HepG2 (cell line): Measurements from ENCODE around the gene ARHGAP32. TPM values are rescaled to one million over a fixed set of nuclear protein-coding genes. Genes with fewer than 3 reads are reported as not detected.

Experiments used
- ATAC-seq: fragments of 200-7000 bp; cut with Tn5 transposase; 3 replicates; pipeline ENCODE4 v1.9.1; 2020; ENCODE audit warnings: mild to moderate bottlenecking, moderate library complexity
- BruUV-seq: library from RNA; stranded (reverse); fragments of 400-500 nt; replicated peaks from 2 replicates; lab custom pipeline; 2021; lab: Mats Ljungman, UMichigan
- CTCF ChIA-PET: fragments of 300-600 bp; formaldehyde crosslinking; extraction: SDS; loops from one replicate; lab custom pipeline; 2021; ENCODE audit warnings: low total read pairs, inconsistent platforms, low intra/inter-chr PET ratio; lab: Yijun Ruan, JAX
- POLR2A ChIA-PET: fragments of 350-600 bp; sonication (Branson Sonifier 250); formaldehyde crosslinking; loops from one replicate; lab custom pipeline; 2020; ENCODE audit warnings: antibody characterized with exemption, inconsistent platforms; lab: Yijun Ruan, JAX
- DNase-seq: peaks from one replicate; pipeline ENCODE4 v3.0.0-alpha.2; 2015; ENCODE audit warnings: low spot score
- FAIRE-seq: peaks from 3 replicates; lab custom pipeline; 2011; peaks lifted over from hg19 to GRCh38; lab: Jason Lieb, UNC
- H2AFZ ChIP-seq: one replicate; pipeline ENCODE4 v1.6.1; 2011; ENCODE audit warnings: low read length, inconsistent platforms
- H3K27ac ChIP-seq: fragments of 300-600 bp; 3 replicates; pipeline ENCODE4 v1.8.0; 2011; ENCODE audit warnings: mixed run types, mild to moderate bottlenecking, mixed read lengths, low read length, inconsistent platforms; ENCODE audit not compliant: insufficient read depth; ENCODE audit errors: extremely low read length
- H3K27me3 ChIP-seq, 2 experiments: fragments of 200-600 bp in 1 of 2; 2 replicates in 1 of 2; 3 replicates in 1 of 2; pipeline versions ENCODE4 v1.6.0 to v1.8.0; 2011; ENCODE audit warnings: low read length in 2 of 2, mild to moderate bottlenecking in 2 of 2, moderate library complexity in 2 of 2, inconsistent platforms in 1 of 2; ENCODE audit not compliant: insufficient read depth in 2 of 2, control insufficient read depth in 1 of 2
- H3K36me3 ChIP-seq, 2 experiments: fragments of 200-600 bp in 1 of 2; replicated peaks in 1 of 2; 2 replicates in 1 of 2; 3 replicates in 1 of 2; pipeline versions ENCODE4 v1.5.1 to v1.8.0; 2011; ENCODE audit warnings: low read length in 2 of 2, inconsistent platforms in 1 of 2; ENCODE audit not compliant: insufficient read depth in 2 of 2, control insufficient read depth in 1 of 2
- H3K4me1 ChIP-seq: 2 replicates; pipeline ENCODE4 v1.5.1; 2012; ENCODE audit warnings: low read length, inconsistent platforms; ENCODE audit not compliant: insufficient read depth
- H3K4me2 ChIP-seq: 2 replicates; pipeline ENCODE4 v1.6.0; 2011; ENCODE audit warnings: low read depth, low read length, inconsistent platforms
- H3K4me3 ChIP-seq, 3 experiments: fragments of 200-600 bp in 1 of 3; sonication (generic), shearing (Covaris generic) in 1 of 3; replicated peaks in 1 of 3; 2 replicates each; pipeline ENCODE4 v1.5.1; 2011 to 2016; ENCODE audit warnings: low read length in 3 of 3, inconsistent platforms in 2 of 3, low read depth in 2 of 3, mild to moderate bottlenecking in 2 of 3, control low read depth in 1 of 3, mixed read lengths in 1 of 3; ENCODE audit not compliant: insufficient read depth in 1 of 3
- H3K79me2 ChIP-seq: one replicate; pipeline ENCODE4 v1.6.1; 2011; ENCODE audit warnings: low read length, inconsistent platforms; ENCODE audit not compliant: insufficient read depth
- H3K9ac ChIP-seq: 2 replicates; pipeline ENCODE4 v1.6.0; 2011; ENCODE audit warnings: mild to moderate bottlenecking, low read depth, low read length, inconsistent platforms; ENCODE audit not compliant: insufficient read depth
- H3K9me3 ChIP-seq: 2 replicates; pipeline ENCODE4 v1.5.1; 2012; ENCODE audit warnings: mild to moderate bottlenecking, low read length
- H4K20me1 ChIP-seq: 2 replicates; pipeline ENCODE4 v1.6.0; 2011; ENCODE audit warnings: inconsistent platforms, mild to moderate bottlenecking, low read length, moderate library complexity; ENCODE audit not compliant: insufficient read depth
- FOXJ3 ChIP-seq: sonication (generic); formaldehyde crosslinking; IDR thresholded peaks from 2 replicates; pipeline ENCODE4 v1.4.0; 2020; ENCODE audit warnings: missing genetic modification reagents, mild to moderate bottlenecking, borderline replicate concordance
- MAFF ChIP-seq: IDR thresholded peaks from 2 replicates; pipeline ENCODE4 v1.6.1; 2011; ENCODE audit warnings: low read depth, low read length, improper control_type of control experiment
- MAFK ChIP-seq, 2 experiments: IDR thresholded peaks in 1 of 2; conservative IDR thresholded peaks in 1 of 2; 2 replicates each; pipeline ENCODE4 v1.6.1; 2011; ENCODE audit warnings: improper control_type of control experiment in 2 of 2, low read length in 2 of 2
- PAX8 ChIP-seq: sonication (generic); formaldehyde crosslinking; IDR thresholded peaks from 2 replicates; pipeline ENCODE4 v1.8.0; 2022; ENCODE audit warnings: mild to moderate bottlenecking, missing genetic modification reagents, borderline replicate concordance
- POLR2A ChIP-seq, 2 experiments: IDR thresholded peaks; 2 replicates each; pipeline ENCODE4 v1.6.1; 2011; ENCODE audit warnings: low read depth in 2 of 2, low read length in 2 of 2, mild to moderate bottlenecking in 1 of 2, moderate library complexity in 1 of 2; ENCODE audit not compliant: insufficient read depth in 1 of 2
- ZNF616 ChIP-seq: sonication (generic); formaldehyde crosslinking; IDR thresholded peaks from 2 replicates; pipeline ENCODE4 v1.5.0; 2020; ENCODE audit warnings: low read depth, mild to moderate bottlenecking, missing genetic modification reagents
- WGBS: methylation state at CpG from one replicate; pipeline ENCODE4 v1.1.6; 2017; ENCODE audit warnings: low lambda C conversion rate; 5-methylcytosine and 5-hydroxymethylcytosine counted together
- in situ Hi-C: cut with HindIII; loops from 2 replicates; pipeline ENCODE4 v1.10.0; 2017; ENCODE audit warnings: low pct_unique_long_range_greater_than_20kb; ENCODE audit not compliant: extremely low pct_ligation_motif_present
- intact Hi-C: fragments of 100-400 bp; cut with micrococcal nuclease; formaldehyde crosslinking; loops from one replicate; pipeline ENCODE4 v1.10.0; 2022; ENCODE audit not compliant: unreplicated experiment
- polyA plus RNA-seq, 8 experiments: library from polyadenylated mRNA; depleted of rRNA in 3 of 8; stranded (reverse) in 7 of 8; unstranded in 1 of 8; fragments of >200 nt; fragmentation: Illumina TruSeq in 4 of 8; extraction: Trizol in 4 of 8; gene quantifications; 2 replicates each; pipeline versions ENCODE4 v1.2.1 to v1.2.3, GENCODE V29; 2011 to 2016; ENCODE audit warnings: low read depth in 4 of 8, missing spikeins in 1 of 8, mixed read lengths in 1 of 8; ENCODE audit not compliant: insufficient read depth in 1 of 8
- total RNA-seq, 5 experiments: library from RNA; depleted of rRNA; stranded (reverse); fragments of >200 nt; fragmentation: Illumina TruSeq; extraction: Trizol; gene quantifications; 2 replicates each; pipeline ENCODE4 v1.2.3, GENCODE V29; 2016; ENCODE audit warnings: low read depth in 1 of 5
- TF ChIP-seq, protein P1 (sequence below): sonication (generic); formaldehyde crosslinking; IDR thresholded peaks from 2 replicates; pipeline ENCODE4 v1.4.0; 2020; ENCODE audit warnings: missing genetic modification reagents
- TF ChIP-seq, protein P2 (sequence below): sonication (generic); formaldehyde crosslinking; IDR thresholded peaks from 2 replicates; pipeline ENCODE4 v1.9.0; 2021; ENCODE audit warnings: missing genetic modification reagents, borderline replicate concordance
- TF ChIP-seq, protein P3 (sequence below): sonication (generic); formaldehyde crosslinking; IDR thresholded peaks from 2 replicates; pipeline ENCODE4 v1.4.0; 2020; ENCODE audit warnings: low read depth, mild to moderate bottlenecking, missing genetic modification reagents

Gene ARHGAP32
- total and polyA plus RNA-seq, 2 of the 13 experiments (the other 11 are each of a cell fraction or from before 2014, with no cell fraction given) = 6.3 to 8.2 TPM

DNA sequence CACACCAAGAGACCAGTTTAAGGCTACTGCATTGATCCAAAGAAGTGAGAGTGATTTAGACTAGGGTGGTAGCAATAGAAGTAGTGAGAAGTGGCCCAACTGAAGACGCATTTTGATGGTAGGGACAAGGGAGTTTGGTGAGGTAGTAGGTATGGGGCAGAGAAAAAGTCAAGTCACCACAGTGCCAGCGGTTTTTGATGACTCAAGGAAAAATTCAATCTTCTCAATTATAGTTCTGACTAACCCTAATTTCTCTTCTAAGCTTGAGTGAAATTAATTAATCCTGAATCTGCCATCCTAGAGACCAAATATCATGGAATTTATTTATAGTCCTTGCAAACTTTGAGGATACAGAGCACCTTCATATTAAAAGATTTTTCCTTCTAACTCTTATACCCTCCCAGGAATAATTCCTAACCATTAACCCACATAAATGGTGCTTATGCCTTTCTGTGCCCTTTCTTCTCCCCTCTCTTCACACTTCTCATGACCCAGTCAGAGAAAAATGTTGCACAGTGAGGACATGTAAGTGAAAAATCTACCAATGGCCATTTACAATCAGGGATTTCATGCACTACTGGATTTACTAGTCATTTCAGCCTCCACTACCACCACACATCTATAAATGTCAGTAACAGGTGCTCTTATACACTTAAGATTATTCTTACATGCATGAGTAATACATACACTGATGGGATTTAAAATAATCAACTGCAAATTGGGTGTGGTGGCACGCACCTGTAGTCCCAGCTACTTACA is 45.9 kb upstream of the ARHGAP32 start:
- Histone ChIP-seq H3K4me1 (peaks cover 35% of the 10 kb centered on the region), H3K4me3 (no peak overlapping the region), H3K79me2 (peaks cover 12% of the 10 kb centered on the region)
- FAIRE-seq = no peak
- CTCF ChIA-PET = no interaction called here
- TF ChIP-seq ZNF616 (CRISPR knock-in tag) = no peak
- peak; percentile 76 for TF ChIP-seq MAFF
- peak; percentile 59 to 87 for TF ChIP-seq MAFK (conservative IDR thresholded peaks at IDR 0.05 in 1 of 2, IDR thresholded peaks at IDR 0.05 in 1 of 2; ENCODE audit: low read length in 2 of 2)
- TF ChIP-seq, all 625 proteins: peak for 2
- Histone ChIP-seq H3K9ac (no peak overlapping the region), H4K20me1 (no peaks in the 10 kb centered on the region), H2AFZ (no peak overlapping the region), H3K27me3 (no peaks in the 10 kb centered on the region), H3K36me3 (0 out of 5 replicates have a peak, but pooled peaks cover 0 to 3% of the 10 kb centered on the region in 2 experiments), H3K9me3 (no peaks in the 10 kb centered on the region), H3K4me2 (no peak overlapping the region), H3K27ac (no peak overlapping the region)
- intact Hi-C loops (no loop called here), in situ Hi-C loops (no loop called here)
- DNase-seq (no peak), ATAC-seq (no peak)
- WGBS = 97% methylated on average over 3 of the region's 3 CpGs
- POLR2A ChIA-PET = no interaction called here
- BruUV-seq = no TSS peak

DNA sequence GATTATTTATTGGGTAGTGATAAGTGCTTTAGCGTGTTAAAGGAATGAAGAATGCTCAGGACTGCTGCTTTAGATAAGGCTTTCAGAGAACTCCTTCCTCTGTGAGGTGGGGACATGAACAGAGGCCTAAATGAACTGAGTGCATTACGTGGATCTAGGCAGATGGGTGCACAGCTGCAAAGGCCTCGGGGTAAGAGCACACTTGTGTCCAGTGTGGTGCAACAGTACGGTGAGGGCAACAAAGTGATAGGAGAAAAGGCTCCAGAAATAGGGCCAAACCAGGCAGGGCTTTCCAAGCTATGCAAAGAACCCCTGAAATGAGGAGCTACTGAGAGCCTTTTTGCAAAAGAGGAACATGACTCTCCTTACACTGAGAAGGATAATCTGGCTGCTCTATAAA is 45.3 kb upstream of the ARHGAP32 start:
- Histone ChIP-seq H3K9me3 (no peaks in the 10 kb centered on the region), H3K36me3 (0 out of 5 replicates have a peak, but pooled peaks cover 0 to 3% of the 10 kb centered on the region in 2 experiments), H3K4me3 (no peak overlapping the region), H3K4me2 (no peak overlapping the region), H3K27me3 (no peaks in the 10 kb centered on the region), H2AFZ (no peak overlapping the region), H3K79me2 (peaks cover 8% of the 10 kb centered on the region), H3K9ac (no peak overlapping the region), H3K4me1 (peaks cover 35% of the 10 kb centered on the region), H3K27ac (no peak overlapping the region), H4K20me1 (no peaks in the 10 kb centered on the region)
- DNase-seq (no peak), FAIRE-seq (no peak), ATAC-seq (no peak)
- ChIA-PET CTCF (no interaction called here), POLR2A (no interaction called here)
- WGBS = 94% methylated on average over 4 of the region's 4 CpGs
- intact Hi-C loops (no loop called here), in situ Hi-C loops (no loop called here)
- no TSS peak for BruUV-seq
- TF ChIP-seq, protein P1, sequence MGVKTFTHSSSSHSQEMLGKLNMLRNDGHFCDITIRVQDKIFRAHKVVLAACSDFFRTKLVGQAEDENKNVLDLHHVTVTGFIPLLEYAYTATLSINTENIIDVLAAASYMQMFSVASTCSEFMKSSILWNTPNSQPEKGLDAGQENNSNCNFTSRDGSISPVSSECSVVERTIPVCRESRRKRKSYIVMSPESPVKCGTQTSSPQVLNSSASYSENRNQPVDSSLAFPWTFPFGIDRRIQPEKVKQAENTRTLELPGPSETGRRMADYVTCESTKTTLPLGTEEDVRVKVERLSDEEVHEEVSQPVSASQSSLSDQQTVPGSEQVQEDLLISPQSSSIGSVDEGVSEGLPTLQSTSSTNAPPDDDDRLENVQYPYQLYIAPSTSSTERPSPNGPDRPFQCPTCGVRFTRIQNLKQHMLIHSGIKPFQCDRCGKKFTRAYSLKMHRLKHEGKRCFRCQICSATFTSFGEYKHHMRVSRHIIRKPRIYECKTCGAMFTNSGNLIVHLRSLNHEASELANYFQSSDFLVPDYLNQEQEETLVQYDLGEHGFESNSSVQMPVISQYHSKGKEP = no peak
- TF ChIP-seq POLR2A (IDR thresholded peaks at IDR 0.05; ENCODE audit: insufficient read depth in 1 of 2, low read depth in 2 of 2, low read length in 2 of 2) = no peak
- TF ChIP-seq FOXJ3 (CRISPR knock-in tag) = no peak
- no peak for TF ChIP-seq PAX8 (CRISPR knock-in tag)
- TF ChIP-seq, protein P2, sequence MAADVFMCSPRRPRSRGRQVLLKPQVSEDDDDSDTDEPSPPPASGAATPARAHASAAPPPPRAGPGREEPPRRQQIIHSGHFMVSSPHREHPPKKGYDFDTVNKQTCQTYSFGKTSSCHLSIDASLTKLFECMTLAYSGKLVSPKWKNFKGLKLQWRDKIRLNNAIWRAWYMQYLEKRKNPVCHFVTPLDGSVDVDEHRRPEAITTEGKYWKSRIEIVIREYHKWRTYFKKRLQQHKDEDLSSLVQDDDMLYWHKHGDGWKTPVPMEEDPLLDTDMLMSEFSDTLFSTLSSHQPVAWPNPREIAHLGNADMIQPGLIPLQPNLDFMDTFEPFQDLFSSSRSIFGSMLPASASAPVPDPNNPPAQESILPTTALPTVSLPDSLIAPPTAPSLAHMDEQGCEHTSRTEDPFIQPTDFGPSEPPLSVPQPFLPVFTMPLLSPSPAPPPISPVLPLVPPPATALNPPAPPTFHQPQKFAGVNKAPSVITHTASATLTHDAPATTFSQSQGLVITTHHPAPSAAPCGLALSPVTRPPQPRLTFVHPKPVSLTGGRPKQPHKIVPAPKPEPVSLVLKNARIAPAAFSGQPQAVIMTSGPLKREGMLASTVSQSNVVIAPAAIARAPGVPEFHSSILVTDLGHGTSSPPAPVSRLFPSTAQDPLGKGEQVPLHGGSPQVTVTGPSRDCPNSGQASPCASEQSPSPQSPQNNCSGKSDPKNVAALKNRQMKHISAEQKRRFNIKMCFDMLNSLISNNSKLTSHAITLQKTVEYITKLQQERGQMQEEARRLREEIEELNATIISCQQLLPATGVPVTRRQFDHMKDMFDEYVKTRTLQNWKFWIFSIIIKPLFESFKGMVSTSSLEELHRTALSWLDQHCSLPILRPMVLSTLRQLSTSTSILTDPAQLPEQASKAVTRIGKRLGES (CRISPR knock-in tag) = no peak
- TF ChIP-seq, protein P3, sequence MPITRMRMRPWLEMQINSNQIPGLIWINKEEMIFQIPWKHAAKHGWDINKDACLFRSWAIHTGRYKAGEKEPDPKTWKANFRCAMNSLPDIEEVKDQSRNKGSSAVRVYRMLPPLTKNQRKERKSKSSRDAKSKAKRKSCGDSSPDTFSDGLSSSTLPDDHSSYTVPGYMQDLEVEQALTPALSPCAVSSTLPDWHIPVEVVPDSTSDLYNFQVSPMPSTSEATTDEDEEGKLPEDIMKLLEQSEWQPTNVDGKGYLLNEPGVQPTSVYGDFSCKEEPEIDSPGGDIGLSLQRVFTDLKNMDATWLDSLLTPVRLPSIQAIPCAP (CRISPR knock-in tag) = no peak
